ENCODE measurements around the gene TTC28.

TTC28 gene

GRCh38 chr22:27991586-27992293 lies 687.9 kb downstream of the TTC28 start:
- DNase-seq (no peak), ATAC-seq (no peak)
- no peaks in the 10 kb centered on the region for H3K9me3 Mint-ChIP-seq
- peaks cover 5% of the 10 kb centered on the region for H3K4me1 Mint-ChIP-seq
- H3K4me3 Mint-ChIP-seq: no peak overlapping the region
- H3K36me3 Mint-ChIP-seq (ENCODE audit: low read depth): no peaks in the 10 kb centered on the region
- H3K27me3 Mint-ChIP-seq: no peaks in the 10 kb centered on the region
- H3K27ac Mint-ChIP-seq: no peak overlapping the region

GRCh38 chr22:27990879-27991278 lies 688.8 kb downstream of the TTC28 start:
- Mint-ChIP-seq H3K9me3 (no peaks in the 10 kb centered on the region), H3K27ac (no peak overlapping the region), H3K27me3 (no peaks in the 10 kb centered on the region), H3K4me1 (peaks cover 5% of the 10 kb centered on the region), H3K4me3 (no peak overlapping the region), H3K36me3 (ENCODE audit: low read depth) (no peaks in the 10 kb centered on the region)
- ATAC-seq (no peak), DNase-seq (no peak)

GRCh38 chr22:27990451-27990840 lies 689.2 kb downstream of the TTC28 start:
- H3K9me3 Mint-ChIP-seq: no peaks in the 10 kb centered on the region

GRCh38 chr22:27989758-27990450 lies 689.7 kb downstream of the TTC28 start:
- Mint-ChIP-seq H3K4me1 (peaks cover 5% of the 10 kb centered on the region), H3K27ac (no peak overlapping the region), H3K27me3 (no peaks in the 10 kb centered on the region), H3K36me3 (ENCODE audit: low read depth) (no peaks in the 10 kb centered on the region), H3K9me3 (no peaks in the 10 kb centered on the region), H3K4me3 (no peak overlapping the region)
- ATAC-seq (no peak), DNase-seq (no peak)

More at GRCh38 chr22:27990451-27990840, 689.2 kb downstream of the TTC28 start:
- no peak for DNase-seq
- Mint-ChIP-seq H3K27ac (no peak overlapping the region), H3K27me3 (no peaks in the 10 kb centered on the region), H3K4me3 (no peak overlapping the region), H3K4me1 (peaks cover 5% of the 10 kb centered on the region), H3K36me3 (ENCODE audit: low read depth) (no peaks in the 10 kb centered on the region)
- no peak for ATAC-seq

GRCh38 chr22:27988704-27989103 lies 690.9 kb downstream of the TTC28 start:
- no peak for DNase-seq
- H3K27me3 Mint-ChIP-seq: no peaks in the 10 kb centered on the region
- no peaks in the 10 kb centered on the region for H3K36me3 Mint-ChIP-seq (ENCODE audit: low read depth)
- no peak for ATAC-seq
- no peaks in the 10 kb centered on the region for H3K9me3 Mint-ChIP-seq
- no peak overlapping the region for H3K4me3 Mint-ChIP-seq
- no peak overlapping the region for H3K27ac Mint-ChIP-seq
- peaks cover 5% of the 10 kb centered on the region for H3K4me1 Mint-ChIP-seq

- peaks cover 2% of the 10 kb centered on the region for H3K36me3 Mint-ChIP-seq (ENCODE audit: low read depth)
- peaks cover 5% of the 10 kb centered on the region for H3K4me1 Mint-ChIP-seq
- H3K9me3 Mint-ChIP-seq: no peaks in the 10 kb centered on the region
- no peak overlapping the region for H3K4me3 Mint-ChIP-seq
- H3K27ac Mint-ChIP-seq: no peak overlapping the region
- no peaks in the 10 kb centered on the region for H3K27me3 Mint-ChIP-seq
- ATAC-seq (no peak), DNase-seq (no peak)
Observed at GRCh38 chr22:27987557-27987956, 692.1 kb downstream of the TTC28 start.

- Mint-ChIP-seq H3K27ac (no peak overlapping the region), H3K4me3 (no peak overlapping the region), H3K4me1 (peaks cover 5% of the 10 kb centered on the region), H3K9me3 (no peaks in the 10 kb centered on the region), H3K36me3 (ENCODE audit: low read depth) (peaks cover 2% of the 10 kb centered on the region), H3K27me3 (no peaks in the 10 kb centered on the region)
- no peak for DNase-seq
- no peak for ATAC-seq
Observed at GRCh38 chr22:27986937-27987336, 692.7 kb downstream of the TTC28 start.

GRCh38 chr22:27986459-27986858 lies 693.2 kb downstream of the TTC28 start:
- Mint-ChIP-seq H3K4me1 (peaks cover 5% of the 10 kb centered on the region), H3K27me3 (no peaks in the 10 kb centered on the region), H3K27ac (no peak overlapping the region), H3K9me3 (no peaks in the 10 kb centered on the region), H3K4me3 (no peak overlapping the region), H3K36me3 (ENCODE audit: low read depth) (peaks cover 2% of the 10 kb centered on the region)
- ATAC-seq: no peak
- DNase-seq: no peak

- H3K27ac Mint-ChIP-seq: no peak overlapping the region
- DNase-seq: no peak
- no peak for ATAC-seq
- H3K27me3 Mint-ChIP-seq: no peaks in the 10 kb centered on the region
- no peaks in the 10 kb centered on the region for H3K9me3 Mint-ChIP-seq
- H3K36me3 Mint-ChIP-seq (ENCODE audit: low read depth): peaks cover 2% of the 10 kb centered on the region
- H3K4me1 Mint-ChIP-seq: peaks cover 5% of the 10 kb centered on the region
- H3K4me3 Mint-ChIP-seq: no peak overlapping the region
Observed at GRCh38 chr22:27985323-27986275, 694.0 kb downstream of the TTC28 start.

- no peaks in the 10 kb centered on the region for H3K9me3 Mint-ChIP-seq
- peaks cover 5% of the 10 kb centered on the region for H3K4me1 Mint-ChIP-seq
- peaks cover 2% of the 10 kb centered on the region for H3K36me3 Mint-ChIP-seq (ENCODE audit: low read depth)
- H3K27ac Mint-ChIP-seq: no peak overlapping the region
- H3K4me3 Mint-ChIP-seq: no peak overlapping the region
- DNase-seq: no peak
- no peaks in the 10 kb centered on the region for H3K27me3 Mint-ChIP-seq
- ATAC-seq: no peak
Observed at GRCh38 chr22:27984723-27985122, 694.9 kb downstream of the TTC28 start.

GRCh38 chr22:27984001-27984695 lies 695.5 kb downstream of the TTC28 start:
- Mint-ChIP-seq H3K36me3 (ENCODE audit: low read depth) (peaks cover 2% of the 10 kb centered on the region), H3K27ac (no peak overlapping the region), H3K4me1 (peaks cover 5% of the 10 kb centered on the region), H3K27me3 (no peaks in the 10 kb centered on the region), H3K9me3 (no peaks in the 10 kb centered on the region), H3K4me3 (no peak overlapping the region)
- ATAC-seq (no peak), DNase-seq (no peak)

GRCh38 chr22:27983361-27983791 lies 696.3 kb downstream of the TTC28 start:
- H3K27ac Mint-ChIP-seq: no peak overlapping the region
- no peaks in the 10 kb centered on the region for H3K9me3 Mint-ChIP-seq
- H3K4me1 Mint-ChIP-seq: peaks cover 5% of the 10 kb centered on the region
- H3K36me3 Mint-ChIP-seq (ENCODE audit: low read depth): peaks cover 2% of the 10 kb centered on the region
- H3K4me3 Mint-ChIP-seq: no peak overlapping the region
- ATAC-seq: no peak
- DNase-seq: no peak
- no peaks in the 10 kb centered on the region for H3K27me3 Mint-ChIP-seq

- H3K27me3 Mint-ChIP-seq: no peaks in the 10 kb centered on the region
- no peak for ATAC-seq
- no peak for DNase-seq
- H3K9me3 Mint-ChIP-seq: no peaks in the 10 kb centered on the region
- H3K4me1 Mint-ChIP-seq: peaks cover 4% of the 10 kb centered on the region
- no peak overlapping the region for H3K4me3 Mint-ChIP-seq
- H3K36me3 Mint-ChIP-seq (ENCODE audit: low read depth): peaks cover 2% of the 10 kb centered on the region
- H3K27ac Mint-ChIP-seq: no peak overlapping the region
Observed at GRCh38 chr22:27982630-27983180, 696.9 kb downstream of the TTC28 start.

- ATAC-seq (no peak), DNase-seq (no peak)
- Mint-ChIP-seq H3K4me3 (no peak overlapping the region), H3K4me1 (no peaks in the 10 kb centered on the region), H3K36me3 (ENCODE audit: low read depth) (peaks cover 2% of the 10 kb centered on the region), H3K27me3 (no peaks in the 10 kb centered on the region), H3K9me3 (no peaks in the 10 kb centered on the region), H3K27ac (no peak overlapping the region)
Observed at GRCh38 chr22:27982106-27982505, 697.5 kb downstream of the TTC28 start.
